ENCODE measurements around the gene TRABD2B.

- TF ChIP-seq POLR2A (IDR thresholded peaks at IDR 0.05) (no peak), CTCF (IDR thresholded peaks at IDR 0.05) (no peak), POLR2AphosphoS5 (IDR thresholded peaks at IDR 0.05) (no peak)
Observed at GRCh38 chr1:47890779-47891178, 106.4 kb downstream of the TRABD2B start.

Measured in prostate gland (tissue), 2 donors.